ENCODE results near the gene FASTKD2.
"Not testable (repeated sequence)": the region's sequence is repeated elsewhere in the genome, so short reads cannot be mapped to it uniquely, and the experiment has no call there.

FASTKD2 gene

GRCh38 chr2:206790311-206790935, 25.0 kb downstream of the FASTKD2 start:
- no peak for DNase-seq (ENCODE audit: low spot score)

GRCh38 chr2:206792645-206793044, 27.2 kb downstream of the FASTKD2 start:
- no peak for DNase-seq (ENCODE audit: low spot score)

GRCh38 chr2:206797376-206797775, 32.0 kb downstream of the FASTKD2 start:
- DNase-seq (ENCODE audit: low spot score) = no peak

GRCh38 chr2:206798000-206798399, 32.6 kb downstream of the FASTKD2 start:
- no peak for DNase-seq (ENCODE audit: low spot score)

- no peak for DNase-seq (ENCODE audit: low spot score)
Observed at GRCh38 chr2:206799083-206799482, 33.7 kb downstream of the FASTKD2 start.

- DNase-seq (ENCODE audit: low spot score) = peak; percentile 66
Observed at GRCh38 chr2:206800506-206801417, 35.4 kb downstream of the FASTKD2 start.

GRCh38 chr2:206801418-206802189, 36.2 kb downstream of the FASTKD2 start:
- no peak for DNase-seq (ENCODE audit: low spot score)

GRCh38 chr2:206802654-206803514, 37.5 kb downstream of the FASTKD2 start:
- no peak for DNase-seq (ENCODE audit: low spot score)

- DNase-seq (ENCODE audit: low spot score) = peak; percentile 28
Observed at GRCh38 chr2:206804326-206804725, 38.9 kb downstream of the FASTKD2 start.

GRCh38 chr2:206805887-206806607, 40.6 kb downstream of the FASTKD2 start:
- no peak for DNase-seq (ENCODE audit: low spot score)

GRCh38 chr2:206807624-206808023, 42.2 kb downstream of the FASTKD2 start:
- DNase-seq (ENCODE audit: low spot score) = not testable (repeated sequence)

- not testable (repeated sequence) for DNase-seq (ENCODE audit: low spot score)
Observed at GRCh38 chr2:206812471-206812870, 47.1 kb downstream of the FASTKD2 start.

- no peak for DNase-seq (ENCODE audit: low spot score)
Observed at GRCh38 chr2:206814498-206814897, 49.1 kb downstream of the FASTKD2 start.

- no peak for DNase-seq (ENCODE audit: low spot score)
Observed at GRCh38 chr2:206820807-206821206, 55.4 kb downstream of the FASTKD2 start.

GRCh38 chr2:206823178-206823577, 57.8 kb downstream of the FASTKD2 start:
- DNase-seq (ENCODE audit: low spot score) = no peak

- DNase-seq (ENCODE audit: low spot score) = no peak
Observed at GRCh38 chr2:206824087-206824618, 58.7 kb downstream of the FASTKD2 start.

GRCh38 chr2:206824993-206825392, 59.6 kb downstream of the FASTKD2 start:
- no peak for DNase-seq (ENCODE audit: low spot score)

- DNase-seq (ENCODE audit: low spot score) = no peak
Observed at GRCh38 chr2:206831442-206831995, 66.1 kb downstream of the FASTKD2 start.

GRCh38 chr2:206832873-206833272, 67.5 kb downstream of the FASTKD2 start:
- DNase-seq (ENCODE audit: low spot score) = no peak

GRCh38 chr2:206833291-206833690, 67.9 kb downstream of the FASTKD2 start:
- DNase-seq (ENCODE audit: low spot score) = no peak
